T-helper 1 cell treated with Interleukin-12 subunit alpha and Interleukin-12 subunit beta and Interleukin-4 antibody, amounts not matched to agents 30 ng/mL and 1 ng/mL, for 36 hours (primary cell): ENCODE data around the gene MAFB. TPM values are rescaled to one million over a fixed set of nuclear protein-coding genes. Genes with fewer than 3 reads are reported as not detected.

ENCODE experiments used
- intact Hi-C: fragments of 100-400 bp; cut with micrococcal nuclease; formaldehyde crosslinking; loops from one replicate; pipeline ENCODE4 v1.15.1; 2024
- total RNA-seq: library from RNA; stranded (reverse); gene quantifications from 2 replicates; pipeline ENCODE4 v1.2.3, GENCODE V29; 2022

The MAFB gene
- total RNA-seq, 1 donor from 2014 or later = 0.12 TPM

DNA sequence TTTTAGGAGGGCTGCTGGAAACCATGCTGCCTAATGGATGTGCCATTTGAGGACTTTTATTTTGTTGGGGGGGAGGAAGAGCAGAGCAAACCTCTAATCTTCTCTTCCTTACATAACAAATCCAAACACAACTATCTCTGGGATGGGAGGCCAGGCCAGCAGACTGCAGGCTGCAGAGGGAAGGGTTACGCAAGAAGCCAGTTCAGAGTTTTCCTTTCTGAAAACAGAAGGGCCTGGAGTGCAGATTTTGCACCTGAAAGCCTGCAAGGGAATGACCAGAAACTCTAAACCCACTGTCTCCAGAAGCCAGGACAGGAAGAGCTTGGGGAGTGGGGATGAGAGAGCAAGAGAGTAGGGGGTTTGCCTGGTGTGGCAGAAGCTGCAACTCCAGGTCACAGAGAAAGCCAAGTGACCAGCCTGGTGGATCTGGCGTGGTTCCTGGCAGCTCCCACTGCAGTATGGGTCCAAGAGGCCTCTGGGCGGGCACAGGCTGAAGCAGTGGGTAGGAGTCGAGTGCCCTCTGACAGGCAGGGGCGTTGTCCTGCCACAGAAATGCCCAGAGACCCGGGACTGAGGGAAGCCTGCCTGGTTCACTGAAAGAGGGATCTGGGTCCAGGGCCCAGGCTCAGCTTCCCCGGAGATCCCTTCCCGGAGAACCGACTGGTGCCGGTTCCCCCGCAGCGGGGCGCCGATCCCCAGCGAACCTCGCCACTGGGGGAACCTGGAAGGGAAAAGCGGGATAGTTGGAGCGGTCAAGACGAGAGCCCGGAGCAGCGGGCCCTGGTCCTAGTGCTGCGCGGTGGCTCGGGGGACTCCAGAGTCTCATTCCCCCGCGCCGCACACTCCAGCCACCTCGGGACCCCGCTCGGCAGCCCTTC, 6.7 kb downstream of the MAFB start:
- intact Hi-C loops = no loop called here

DNA sequence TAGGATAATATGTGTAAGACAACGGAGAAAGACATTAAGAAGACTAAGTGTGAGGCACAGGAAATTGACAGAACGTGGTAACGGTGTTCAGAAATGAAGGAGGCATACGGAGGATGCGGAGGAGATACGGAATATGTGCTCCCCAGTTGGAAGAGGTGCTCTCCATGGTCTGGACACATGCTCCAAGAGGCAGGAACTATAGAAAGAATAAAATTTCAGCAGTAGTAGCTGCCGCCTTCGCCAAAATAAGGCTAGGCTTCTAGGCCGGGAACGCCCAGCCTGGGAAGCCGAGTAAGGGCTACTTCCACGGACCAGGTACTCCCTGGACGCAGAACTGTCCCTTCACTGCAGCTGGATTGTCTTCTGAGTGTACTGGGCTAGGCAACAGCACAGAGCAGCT, 7.4 kb downstream of the MAFB start:
- intact Hi-C loops = no loop called here

DNA sequence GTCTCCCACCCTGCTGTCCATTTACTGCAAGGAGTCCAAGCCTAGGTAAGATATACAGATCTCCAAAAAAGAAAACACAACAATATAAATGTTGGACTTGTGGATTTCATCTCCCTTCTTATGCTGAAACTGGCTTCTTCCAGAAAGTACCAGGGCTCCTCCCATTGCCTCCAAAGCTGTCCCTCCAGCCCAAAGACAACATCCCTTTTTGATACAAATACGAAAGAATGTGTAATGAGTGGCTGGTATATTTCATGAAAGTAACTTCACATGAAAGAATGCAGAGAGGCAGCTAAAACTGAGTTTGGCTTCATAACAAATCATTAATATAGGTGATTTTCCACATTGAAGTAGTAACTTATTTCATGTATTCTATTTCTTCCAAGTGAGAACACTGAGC, 7.9 kb downstream of the MAFB start:
- intact Hi-C loops = no loop called here

DNA sequence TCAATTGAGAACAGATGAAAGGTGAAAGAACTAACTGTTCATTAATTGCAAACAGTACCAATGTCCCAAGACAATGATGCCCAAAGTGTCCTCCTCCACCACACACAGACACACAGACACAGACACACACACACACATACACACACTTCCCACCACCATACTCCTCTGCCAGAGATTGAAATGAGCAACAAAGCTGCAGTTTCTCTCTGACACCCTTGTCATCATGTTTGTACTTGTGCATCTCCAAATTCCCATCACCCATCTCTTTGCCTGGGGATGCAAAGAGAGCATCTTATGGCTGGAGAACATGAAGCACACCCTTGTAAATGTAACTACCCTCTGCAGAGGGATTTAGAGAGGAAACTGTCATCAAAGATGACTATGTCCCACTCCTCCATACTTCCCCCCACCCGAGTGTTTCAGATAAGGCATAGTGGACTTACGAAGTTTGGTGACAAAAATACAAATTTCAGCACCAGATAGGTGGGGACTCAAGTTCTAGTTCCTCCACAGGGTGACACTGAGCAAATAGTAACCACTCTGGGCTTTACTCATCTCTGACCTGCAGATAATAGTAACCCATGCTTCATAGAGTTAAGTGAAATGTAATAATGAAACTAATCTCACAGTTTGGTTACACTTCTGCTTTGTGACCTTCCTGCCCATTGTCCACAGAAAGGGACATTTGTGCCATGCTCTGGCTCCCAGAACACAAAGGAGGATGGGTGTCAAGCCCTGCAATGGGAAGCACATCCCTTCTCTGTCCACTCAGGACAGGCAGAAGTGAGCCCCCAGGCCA, 8.7 kb downstream of the MAFB start:
- intact Hi-C loops = no loop called here

DNA sequence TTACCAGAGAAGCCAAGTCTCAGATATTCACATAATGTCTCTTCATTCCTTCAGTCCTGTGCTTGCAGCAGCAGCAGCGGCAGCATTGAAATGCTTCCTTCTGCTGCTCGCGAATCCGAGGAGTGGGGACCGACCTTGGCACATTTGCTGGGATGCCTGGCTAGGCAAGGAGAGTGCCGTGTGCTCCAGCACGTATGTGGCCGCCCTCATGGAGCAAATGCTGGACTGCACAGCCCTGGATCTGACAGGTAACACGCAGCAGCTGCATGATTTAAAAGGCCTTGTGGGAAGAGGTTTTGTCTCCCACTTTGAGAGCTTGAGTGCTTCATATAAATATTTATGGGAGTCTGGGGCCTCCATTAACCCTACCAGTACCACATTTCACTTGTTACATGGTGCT, 9.9 kb downstream of the MAFB start:
- intact Hi-C loops = no loop called here

DNA sequence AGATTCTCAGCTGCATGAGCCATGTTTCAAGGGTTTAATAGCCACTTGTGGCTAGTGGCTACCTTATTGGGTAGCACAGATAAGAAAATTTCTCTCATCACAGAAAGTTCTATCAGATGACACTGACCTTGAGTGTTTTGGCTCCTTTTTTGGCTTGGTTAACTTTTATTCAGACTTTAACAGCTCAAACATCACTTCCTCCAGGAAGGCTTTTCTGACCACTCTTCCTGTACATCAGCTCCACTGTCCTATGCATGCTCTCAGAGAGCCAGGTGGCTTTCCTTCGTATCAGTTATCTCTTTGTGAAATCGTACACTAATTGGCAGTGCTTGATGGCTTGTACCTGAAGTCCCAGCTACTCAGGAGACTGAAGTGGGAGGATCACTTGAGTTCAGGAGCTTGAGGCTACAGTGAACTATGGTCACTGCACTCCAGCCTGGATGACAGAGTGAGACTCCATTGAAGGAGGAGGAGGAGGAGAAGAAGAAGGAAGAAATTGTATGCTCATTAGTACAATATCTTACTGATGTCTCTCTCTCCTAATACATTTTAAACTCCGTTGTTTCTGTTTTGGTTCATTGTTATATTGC, 10.7 kb downstream of the MAFB start:
- intact Hi-C loops = no loop called here

DNA sequence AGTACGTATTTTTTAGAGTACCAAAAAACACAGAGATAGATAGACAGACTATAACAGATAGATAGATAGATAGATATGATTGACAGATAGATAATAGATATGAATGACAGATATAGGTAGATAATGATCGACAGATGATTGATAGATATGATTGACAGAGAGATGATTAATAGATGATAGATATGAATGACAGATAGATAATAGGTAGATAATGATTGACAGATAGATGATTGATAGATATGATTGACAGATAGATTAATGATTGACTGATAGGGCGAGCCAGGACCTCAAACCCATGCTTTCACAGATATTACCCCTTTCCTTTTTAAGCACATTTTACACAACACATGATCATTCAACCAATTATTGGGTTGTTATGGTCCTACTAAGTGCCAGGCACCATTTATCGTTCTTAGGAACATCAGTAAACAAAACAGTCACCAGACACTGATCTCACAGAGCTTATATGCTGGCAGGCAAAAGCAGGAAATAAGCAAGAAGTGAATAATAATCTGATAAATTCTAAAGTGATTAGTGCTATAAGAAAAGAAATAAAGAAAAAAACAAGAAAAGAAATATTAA, 11.6 kb downstream of the MAFB start:
- intact Hi-C loops = no loop called here

DNA sequence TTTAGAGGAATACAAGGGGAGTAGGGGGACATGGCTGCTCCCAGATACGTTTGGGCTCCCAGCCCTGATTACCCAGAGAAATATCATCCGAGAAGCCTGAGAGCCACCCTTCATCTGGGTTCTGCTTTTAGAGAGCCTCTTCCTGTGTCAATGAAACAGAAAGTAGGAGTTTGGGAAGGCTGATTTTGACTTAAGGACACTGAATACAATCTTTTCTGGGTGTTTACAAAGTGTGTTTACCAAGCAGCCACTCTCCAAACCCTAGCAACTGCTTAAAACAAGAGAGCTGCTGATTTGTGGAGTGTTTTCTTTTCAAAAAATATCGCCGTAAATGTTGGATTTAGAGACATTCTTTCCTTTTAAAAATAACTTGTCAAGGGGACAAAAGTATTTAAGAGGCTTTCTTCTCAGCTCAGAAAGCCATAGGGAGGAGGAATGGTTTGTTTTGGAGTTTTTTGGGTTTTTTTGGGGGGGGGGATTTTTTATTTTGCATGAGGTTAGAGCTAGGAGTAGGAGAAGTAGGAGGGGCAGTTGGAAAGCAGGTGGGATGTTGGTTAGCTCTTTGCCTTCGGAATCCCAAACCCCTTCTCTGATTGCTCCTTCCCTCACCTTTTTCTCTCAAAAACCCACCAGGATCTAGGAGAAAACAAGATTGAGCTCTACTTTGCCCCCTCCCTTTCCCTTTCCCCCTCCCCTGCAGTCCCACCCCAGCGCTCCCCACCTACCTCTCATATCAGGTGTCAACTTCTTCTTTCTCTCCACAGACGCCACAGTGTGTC, 12.4 kb downstream of the MAFB start:
- intact Hi-C loops = no loop called here

DNA sequence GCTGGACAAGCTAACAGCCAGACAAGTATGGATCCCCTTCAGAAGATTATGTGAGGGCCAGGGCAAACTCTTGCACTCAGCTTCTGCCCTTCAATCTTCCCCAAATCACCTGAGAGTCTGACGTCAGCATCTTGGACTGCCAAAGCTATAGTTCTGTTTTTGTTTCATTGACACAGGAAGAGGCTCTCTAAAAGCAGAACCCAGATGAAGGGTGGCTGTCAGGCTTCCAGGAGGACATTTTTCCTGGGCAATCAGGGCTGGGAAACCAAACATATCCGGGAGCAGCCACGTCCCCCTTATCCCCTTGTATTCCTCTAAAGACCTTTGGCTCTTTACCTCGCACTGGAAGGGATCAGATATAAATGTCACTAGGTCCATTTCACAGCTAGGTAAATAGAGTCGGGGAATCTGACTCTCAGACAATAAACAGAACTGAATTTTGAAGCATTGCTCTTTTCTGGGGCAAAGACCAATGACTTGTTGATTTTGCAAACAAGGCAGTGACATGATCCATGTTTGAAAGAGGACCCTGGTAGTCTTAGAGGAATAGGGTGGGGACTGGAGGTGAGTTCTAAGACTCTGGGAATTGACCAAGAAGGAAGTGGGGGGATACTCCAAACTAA, 13.3 kb downstream of the MAFB start:
- intact Hi-C loops = no loop called here

DNA sequence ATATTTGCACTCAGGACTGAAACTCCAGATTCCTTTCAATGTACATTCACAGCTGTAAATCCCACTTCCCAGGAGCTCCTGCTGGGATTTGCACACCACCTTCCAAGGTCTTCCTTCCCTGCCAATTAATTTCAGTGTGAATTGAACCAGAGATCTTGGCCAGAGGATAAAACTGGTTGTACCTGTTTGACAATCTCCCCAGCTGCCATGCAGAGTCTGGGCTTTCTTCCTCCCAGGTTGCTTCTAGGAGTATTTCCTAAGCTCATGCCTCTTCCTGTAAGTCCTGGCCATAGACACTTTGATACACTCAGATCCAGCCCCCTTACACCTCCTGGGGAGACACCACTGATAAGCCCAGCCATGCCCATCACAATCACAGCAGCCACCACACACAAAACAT, 15.6 kb downstream of the MAFB start:
- intact Hi-C loops = no loop called here

DNA sequence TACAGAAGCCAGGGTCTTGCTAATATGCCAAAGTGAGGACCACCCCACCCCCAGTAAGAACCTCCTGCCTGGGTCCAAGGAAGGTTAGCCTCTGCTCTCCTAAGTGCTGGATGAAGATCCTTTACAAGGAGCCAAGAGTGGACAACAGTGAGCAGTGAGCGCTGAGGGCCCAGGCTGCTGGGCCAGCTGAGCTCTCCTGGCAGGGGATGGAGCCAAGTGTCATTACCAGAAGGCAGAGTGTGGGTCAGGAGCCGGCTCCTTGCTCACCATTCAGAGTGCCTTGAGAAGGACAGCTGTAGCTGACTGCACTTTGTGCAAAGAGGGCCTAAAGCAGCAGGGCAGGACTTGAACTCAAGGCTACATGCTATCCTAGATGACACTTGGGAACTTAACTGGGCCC, 16.9 kb downstream of the MAFB start:
- intact Hi-C loops = no loop called here

DNA sequence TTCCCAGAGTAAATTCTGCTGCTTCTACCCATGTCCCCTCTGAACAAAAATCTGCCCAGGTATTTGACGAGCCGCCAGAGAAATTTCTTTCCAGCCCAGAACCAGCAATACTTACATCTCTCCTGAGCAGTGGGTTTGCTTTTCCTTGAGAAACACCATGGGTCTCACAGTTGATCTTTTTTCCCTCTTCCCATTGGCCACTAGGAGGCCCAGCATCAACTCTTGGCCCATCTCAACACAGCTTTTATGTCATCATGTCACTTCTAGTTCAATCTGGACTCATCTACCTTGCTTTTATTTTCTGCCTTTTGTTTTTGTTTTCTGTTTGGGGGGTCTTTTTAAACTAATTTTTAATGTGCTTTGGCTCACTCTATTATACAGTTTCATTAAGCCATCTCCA, 18.8 kb downstream of the MAFB start:
- intact Hi-C loops = no loop called here

DNA sequence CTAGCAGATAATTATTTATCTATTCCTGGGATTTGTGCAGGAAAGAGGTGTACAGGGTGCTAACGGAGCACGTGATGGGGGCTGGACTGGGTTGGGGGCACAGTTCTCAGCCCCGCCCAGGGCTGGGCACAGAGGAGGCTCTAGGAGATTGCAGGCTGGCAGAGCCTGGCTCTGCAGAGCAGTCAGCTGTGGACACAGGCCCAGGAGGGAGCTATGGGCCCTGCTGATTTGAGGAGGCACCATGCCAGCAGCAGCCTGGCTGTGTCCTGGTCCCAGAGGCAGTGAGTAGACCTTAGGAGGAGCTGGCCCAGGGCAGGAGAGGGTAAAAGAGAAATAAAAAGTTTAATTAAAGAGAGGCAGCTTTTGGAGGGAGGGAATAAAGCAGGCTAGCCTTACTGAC, 19.3 kb downstream of the MAFB start:
- intact Hi-C loops = no loop called here

DNA sequence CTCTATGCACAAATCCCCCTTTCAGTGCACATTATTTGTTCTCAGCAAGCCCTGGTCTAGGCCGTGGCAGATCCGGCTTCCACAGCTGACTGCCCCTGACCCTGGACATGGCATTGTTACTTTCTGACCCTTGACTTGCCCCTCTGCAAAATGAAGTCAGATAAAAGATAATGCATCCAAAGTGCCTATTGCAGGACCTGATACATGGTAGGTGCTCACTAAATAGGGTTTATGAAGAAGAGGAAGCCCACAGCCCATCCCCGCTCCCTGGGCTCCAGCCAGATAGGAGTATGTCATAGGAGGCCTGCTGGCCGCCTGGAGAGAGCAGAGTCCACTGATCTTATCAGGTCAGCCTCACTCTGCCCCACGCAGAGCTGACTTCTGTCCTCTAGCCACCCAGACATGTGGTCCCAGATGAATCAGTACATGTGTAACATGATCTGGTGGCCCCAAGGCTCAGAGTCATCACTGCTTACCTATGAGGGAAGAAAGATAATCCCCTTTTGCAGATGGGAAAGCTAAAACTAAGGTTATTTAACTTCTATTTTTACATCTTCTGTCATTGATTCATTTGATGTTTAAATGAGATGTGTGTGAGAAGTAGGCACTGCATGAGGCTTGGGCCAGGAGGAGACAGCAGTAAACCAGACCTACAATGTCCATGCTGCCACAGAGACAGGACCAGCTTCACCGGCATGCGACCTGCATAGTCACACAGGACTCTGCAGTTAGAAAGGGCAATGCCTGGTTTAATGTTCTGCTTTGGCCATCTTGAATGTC, 20.4 kb downstream of the MAFB start:
- intact Hi-C loops = no loop called here

DNA sequence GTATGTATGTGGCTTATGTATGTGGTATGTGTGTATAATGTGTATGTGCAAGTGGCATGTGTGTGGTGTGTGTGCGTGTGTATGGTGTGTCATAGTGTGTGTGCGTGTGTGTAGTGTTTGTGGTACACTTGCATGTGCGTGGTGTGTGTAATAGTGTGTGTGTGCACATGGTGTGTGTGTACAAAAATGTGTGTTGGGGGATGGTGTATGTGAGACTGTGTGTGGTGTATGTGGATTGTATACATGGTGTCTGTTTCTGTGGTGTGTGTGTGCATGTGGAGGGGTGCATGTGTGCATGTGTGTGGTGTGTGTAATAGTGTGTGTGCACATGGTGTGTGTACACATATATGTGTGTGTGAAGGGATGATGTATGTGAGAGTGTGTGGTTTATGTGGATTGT, 21.5 kb downstream of the MAFB start:
- intact Hi-C loops = no loop called here

DNA sequence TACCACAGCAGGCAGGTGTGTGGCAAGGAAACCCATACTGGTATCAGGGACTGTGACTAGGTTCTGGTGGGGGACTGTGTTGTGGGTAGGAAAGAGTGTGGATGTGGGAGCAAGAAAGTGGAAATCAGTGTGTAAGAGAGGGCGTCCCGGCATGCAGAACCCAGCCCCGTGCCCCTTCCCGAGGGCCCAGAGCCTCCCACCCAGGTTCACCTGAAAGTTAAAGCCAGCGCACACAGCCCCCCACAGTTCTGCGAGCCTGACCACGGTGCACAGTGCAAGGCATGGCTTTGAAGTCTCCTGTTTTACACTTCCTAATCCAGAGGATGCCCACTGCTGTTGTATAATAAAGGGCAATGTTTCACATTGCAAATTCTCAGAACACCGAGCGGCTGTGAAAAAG, 22.7 kb downstream of the MAFB start:
- intact Hi-C loops = no loop called here

DNA sequence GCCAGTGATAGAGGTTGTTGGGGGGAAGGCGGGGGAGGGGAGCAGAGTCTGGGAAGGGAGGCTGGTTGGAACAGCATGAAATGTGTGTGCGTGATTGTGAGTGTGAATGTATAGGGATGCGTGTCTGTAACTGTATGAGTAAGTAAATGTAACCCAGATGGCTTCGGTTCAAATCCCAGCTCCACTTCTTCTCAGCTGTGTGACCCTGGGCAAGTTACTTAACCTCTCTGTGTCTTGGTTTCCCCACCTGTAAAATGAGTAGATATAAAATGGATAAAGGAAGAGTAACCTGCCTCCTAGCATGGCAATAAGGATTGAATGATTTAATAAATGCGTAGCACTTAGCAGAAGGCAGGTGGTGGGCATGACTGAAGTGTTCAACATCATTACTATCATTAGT, 24.1 kb downstream of the MAFB start:
- intact Hi-C loops = no loop called here

DNA sequence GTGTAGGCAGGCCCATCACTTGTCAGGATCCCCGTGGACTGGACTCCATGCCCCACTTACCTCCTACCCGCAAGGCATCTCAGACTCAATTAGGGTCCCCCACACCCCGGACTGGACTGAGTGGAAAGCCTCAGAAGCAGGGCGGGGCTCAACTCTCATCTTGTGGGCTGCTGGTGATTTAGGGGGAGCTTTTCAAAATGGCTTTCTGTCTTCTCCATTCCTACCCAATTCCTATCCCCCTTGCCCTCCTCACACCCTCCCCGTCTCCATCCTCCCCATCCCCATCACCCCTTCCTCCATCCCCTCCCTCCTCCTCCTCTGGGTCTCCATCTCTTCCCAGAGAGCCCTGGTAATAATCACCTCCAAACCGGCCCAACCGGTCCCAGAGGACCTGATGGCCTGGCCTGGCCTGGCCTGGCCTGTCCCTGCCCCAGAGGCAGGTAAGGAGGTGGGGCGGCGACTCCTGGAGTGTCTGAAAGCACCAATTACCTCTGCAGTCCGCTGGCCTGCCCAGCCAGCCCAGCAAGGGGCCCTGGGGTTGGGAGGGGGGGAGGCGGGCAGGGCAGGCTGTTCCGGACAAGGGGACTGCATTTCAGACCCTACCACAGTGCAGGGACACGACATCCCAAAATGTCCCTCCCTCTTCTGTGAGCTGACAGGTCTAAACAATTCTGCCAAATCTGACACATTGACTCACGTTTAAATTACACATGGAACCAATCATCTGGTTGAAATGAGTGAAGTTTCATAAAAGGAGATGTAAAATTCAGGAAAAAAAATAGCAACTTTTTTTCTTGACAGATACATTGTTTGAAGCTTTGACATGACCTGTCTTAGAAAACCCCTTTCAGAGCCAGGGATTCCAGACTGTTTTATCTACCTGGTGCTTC, 24.8 kb downstream of the MAFB start:
- intact Hi-C loops = no loop called here

DNA sequence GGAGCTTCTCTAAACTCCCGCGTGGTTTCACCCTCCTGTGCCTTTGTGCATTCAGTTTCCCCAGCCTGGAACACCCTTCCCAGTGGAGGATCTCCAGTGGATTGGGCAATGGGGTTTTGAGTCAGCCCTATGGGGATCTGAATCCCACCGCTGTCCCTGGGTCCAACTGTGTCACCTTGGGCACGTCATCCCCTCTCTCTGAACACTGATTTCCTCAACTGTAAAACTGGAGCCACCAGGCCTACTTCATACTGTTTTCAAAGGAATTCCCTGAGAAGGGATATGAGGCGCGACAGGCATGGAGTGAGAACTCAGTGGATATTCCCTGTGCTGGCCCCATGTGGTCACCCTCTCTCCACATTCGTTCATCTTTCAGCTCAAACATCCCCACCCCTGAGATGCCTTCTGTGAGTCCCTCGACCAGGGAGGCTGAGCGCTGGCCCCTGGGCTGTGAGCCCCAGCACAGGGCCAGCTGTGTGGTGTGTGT, 25.7 kb downstream of the MAFB start:
- intact Hi-C loops = no loop called here
